Endothelial cell of umbilical vein (primary cell): Measurements from ENCODE around the gene SIDT1. TPM values are rescaled to one million over a fixed set of nuclear protein-coding genes. Genes with fewer than 3 reads are reported as not detected.

Source experiments
- BruUV-seq: library from RNA; stranded (reverse); fragments of 400-500 nt; replicated peaks from 2 replicates; lab custom pipeline; 2021; lab: Mats Ljungman, UMichigan
- CTCF ChIA-PET: fragments of 300-600, 350-600 bp; sonication (Branson Sonifier 250); formaldehyde crosslinking; loops from one replicate; lab custom pipeline; 2021; ENCODE audit warnings: antibody characterized with exemption, inconsistent platforms; lab: Charles Lee
- POLR2A ChIA-PET: fragments of 300-600, 350-600 bp; sonication (Branson Sonifier 250); formaldehyde crosslinking; loops from one replicate; lab custom pipeline; 2021; ENCODE audit warnings: antibody characterized with exemption, inconsistent platforms; lab: Charles Lee
- DNase-seq: peaks from one replicate; pipeline ENCODE4 v3.0.0-alpha.2; 2011; ENCODE audit warnings: low read depth, low spot score
- FAIRE-seq: peaks from 2 replicates; lab custom pipeline; 2011; peaks lifted over from hg19 to GRCh38; lab: Jason Lieb, UNC
- H2AFZ ChIP-seq: 2 replicates; pipeline ENCODE4 v1.6.0; 2012; ENCODE audit warnings: low read depth, low read length, control low read depth, inconsistent platforms
- H3K27ac ChIP-seq: 2 replicates; pipeline ENCODE4 v1.5.1; 2011; ENCODE audit warnings: low read depth, mild to moderate bottlenecking, control low read depth, low read length, moderate library complexity; ENCODE audit not compliant: insufficient read depth
- H3K27me3 ChIP-seq, 2 experiments: 2 replicates each; pipeline versions ENCODE4 v1.6.0 to v1.6.1; 2011; ENCODE audit warnings: low read length in 2 of 2, mixed read lengths in 1 of 2; ENCODE audit not compliant: control insufficient read depth in 2 of 2, insufficient read depth in 2 of 2
- H3K36me3 ChIP-seq, 2 experiments: 2 replicates in 1 of 2; 3 replicates in 1 of 2; pipeline ENCODE4 v1.5.1; 2011; ENCODE audit warnings: low read length in 2 of 2, mild to moderate bottlenecking in 1 of 2, moderate library complexity in 1 of 2; ENCODE audit not compliant: control insufficient read depth in 2 of 2, insufficient read depth in 2 of 2; ENCODE audit errors: extremely low read depth in 1 of 2
- H3K4me1 ChIP-seq: 3 replicates; pipeline ENCODE4 v1.5.1; 2011; ENCODE audit warnings: mild to moderate bottlenecking, low read length; ENCODE audit not compliant: control insufficient read depth, insufficient read depth; ENCODE audit errors: extremely low read depth
- H3K4me2 ChIP-seq: 2 replicates; pipeline ENCODE4 v1.6.1; 2011; ENCODE audit warnings: low read length, control low read depth, mixed read lengths; ENCODE audit not compliant: insufficient read depth
- H3K4me3 ChIP-seq, 3 experiments: fragments of 200-600 bp in 1 of 3; sonication (generic), shearing (Covaris generic) in 1 of 3; replicated peaks in 1 of 3; 2 replicates each; pipeline ENCODE4 v1.5.1; 2011 to 2016; ENCODE audit warnings: control low read depth in 3 of 3, low read length in 3 of 3, mild to moderate bottlenecking in 2 of 3, inconsistent platforms in 1 of 3, low read depth in 1 of 3, moderate library complexity in 1 of 3; ENCODE audit not compliant: insufficient read depth in 1 of 3
- H3K79me2 ChIP-seq: 2 replicates; pipeline ENCODE4 v1.6.0; 2012; ENCODE audit warnings: low read length, inconsistent platforms; ENCODE audit not compliant: control insufficient read depth, insufficient read depth
- H3K9ac ChIP-seq: replicated peaks from 2 replicates; pipeline ENCODE3; 2011; ENCODE audit warnings: low read length, control low read depth; ENCODE audit not compliant: insufficient read depth; ENCODE audit errors: extremely low read depth
- H3K9me1 ChIP-seq: replicated peaks from 3 replicates; pipeline ENCODE4 v1.6.0; 2011; ENCODE audit warnings: mild to moderate bottlenecking, low read length; ENCODE audit not compliant: control insufficient read depth, insufficient read depth; ENCODE audit errors: extremely low read depth
- H3K9me3 ChIP-seq: replicated peaks from 2 replicates; pipeline ENCODE4 v1.5.1; 2012; ENCODE audit warnings: low read length, inconsistent platforms; ENCODE audit not compliant: control insufficient read depth, insufficient read depth
- H4K20me1 ChIP-seq: replicated peaks from 2 replicates; pipeline ENCODE3; 2011; ENCODE audit warnings: mild to moderate bottlenecking, low read length; ENCODE audit not compliant: control insufficient read depth, insufficient read depth; ENCODE audit errors: extremely low read depth
- EZH2 ChIP-seq: IDR thresholded peaks from 2 replicates; pipeline ENCODE4 v1.6.1; 2012; ENCODE audit warnings: borderline replicate concordance, low read depth, mild to moderate bottlenecking, moderate library complexity, low read length, inconsistent platforms; ENCODE audit not compliant: severe bottlenecking
- FOS ChIP-seq: IDR thresholded peaks from 2 replicates; pipeline ENCODE4 v1.6.1; 2011; ENCODE audit warnings: mild to moderate bottlenecking, low read length, moderate library complexity, borderline replicate concordance; ENCODE audit not compliant: insufficient read depth
- GATA2 ChIP-seq: IDR thresholded peaks from 2 replicates; pipeline ENCODE4 v1.7.0; 2011; ENCODE audit warnings: low read depth, mild to moderate bottlenecking, moderate library complexity, mixed read lengths, low read length; ENCODE audit not compliant: insufficient read length, insufficient read depth
- JUN ChIP-seq: IDR thresholded peaks from 2 replicates; pipeline ENCODE4 v1.6.1; 2011; ENCODE audit warnings: borderline replicate concordance, low read depth; ENCODE audit not compliant: insufficient read length, insufficient read depth
- MYC ChIP-seq: IDR thresholded peaks from one replicate; pipeline ENCODE4 v1.6.1; 2011; ENCODE audit warnings: mild to moderate bottlenecking, low read depth, low read length
- POLR2A ChIP-seq: IDR thresholded peaks from 2 replicates; pipeline ENCODE4 v1.6.1; 2012; ENCODE audit warnings: low read depth, mild to moderate bottlenecking, control low read depth, low read length
- POLR2AphosphoS5 ChIP-seq: IDR thresholded peaks from 2 replicates; pipeline ENCODE4 v1.6.1; 2012; ENCODE audit warnings: low read depth, mild to moderate bottlenecking, control low read depth, low read length, moderate library complexity; ENCODE audit not compliant: insufficient read depth
- dilution Hi-C: fragments of 300-500 bp; cut with MboI; formaldehyde crosslinking; loops from one replicate; pipeline ENCODE4 v1.15.0; 2019; ENCODE audit warnings: low sequenced_read_pairs; ENCODE audit not compliant: extremely low pct_ligation_motif_present
- intact Hi-C: fragments of 100-400 bp; cut with micrococcal nuclease; formaldehyde crosslinking; loops from one replicate; pipeline ENCODE4 v1.10.0; 2022
- polyA plus RNA-seq, 4 experiments: library from polyadenylated mRNA; depleted of rRNA in 3 of 4; stranded (reverse) in 3 of 4; unstranded in 1 of 4; fragments of >200 nt; gene quantifications; 2 replicates each; pipeline versions ENCODE4 v1.2.1 to v1.2.3, GENCODE V29; 2011 to 2012; ENCODE audit warnings: missing spikeins in 1 of 4
- total RNA-seq: library from RNA; stranded (reverse); gene quantifications from 2 replicates; pipeline ENCODE4 v1.2.3, GENCODE V29; 2021
- TF ChIP-seq, protein P1 (sequence below), 2 donors: IDR thresholded peaks; 1 replicate in 1 of 2; 2 replicates in 1 of 2; pipeline ENCODE4 v1.5.1; 2011; ENCODE audit warnings: low read length in 2 of 2, mild to moderate bottlenecking in 2 of 2, moderate library complexity in 2 of 2, control low read depth in 1 of 2, inconsistent platforms in 1 of 2, low read depth in 1 of 2; ENCODE audit not compliant: insufficient read depth in 1 of 2; ENCODE audit errors: extremely low read depth in 1 of 2
- TF ChIP-seq, protein P2 (sequence below): IDR thresholded peaks from 2 replicates; pipeline ENCODE4 v1.6.1; 2011; ENCODE audit not compliant: insufficient read depth, insufficient read length

Gene SIDT1
- total and polyA plus RNA-seq, 2 donors (not counting 3 experiments of a cell fraction or from before 2014, with no cell fraction given) = 0.07 TPM; not detected in 1

GRCh38 chr3:113602836-113603235 is 70.5 kb downstream of the SIDT1 start:
- TF ChIP-seq POLR2AphosphoS5 = no peak
- no peak for TF ChIP-seq GATA2
- TF ChIP-seq POLR2A = no peak
- TF ChIP-seq MYC = no peak
- TF ChIP-seq EZH2 = no peak
- TF ChIP-seq, protein P1, sequence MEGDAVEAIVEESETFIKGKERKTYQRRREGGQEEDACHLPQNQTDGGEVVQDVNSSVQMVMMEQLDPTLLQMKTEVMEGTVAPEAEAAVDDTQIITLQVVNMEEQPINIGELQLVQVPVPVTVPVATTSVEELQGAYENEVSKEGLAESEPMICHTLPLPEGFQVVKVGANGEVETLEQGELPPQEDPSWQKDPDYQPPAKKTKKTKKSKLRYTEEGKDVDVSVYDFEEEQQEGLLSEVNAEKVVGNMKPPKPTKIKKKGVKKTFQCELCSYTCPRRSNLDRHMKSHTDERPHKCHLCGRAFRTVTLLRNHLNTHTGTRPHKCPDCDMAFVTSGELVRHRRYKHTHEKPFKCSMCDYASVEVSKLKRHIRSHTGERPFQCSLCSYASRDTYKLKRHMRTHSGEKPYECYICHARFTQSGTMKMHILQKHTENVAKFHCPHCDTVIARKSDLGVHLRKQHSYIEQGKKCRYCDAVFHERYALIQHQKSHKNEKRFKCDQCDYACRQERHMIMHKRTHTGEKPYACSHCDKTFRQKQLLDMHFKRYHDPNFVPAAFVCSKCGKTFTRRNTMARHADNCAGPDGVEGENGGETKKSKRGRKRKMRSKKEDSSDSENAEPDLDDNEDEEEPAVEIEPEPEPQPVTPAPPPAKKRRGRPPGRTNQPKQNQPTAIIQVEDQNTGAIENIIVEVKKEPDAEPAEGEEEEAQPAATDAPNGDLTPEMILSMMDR (IDR thresholded peaks at IDR 0.05; ENCODE audit: extremely low read depth in 1 of 2, insufficient read depth in 1 of 2, low read depth in 1 of 2, low read length in 2 of 2) = no peak
- TF ChIP-seq JUN = no peak
- no peak for TF ChIP-seq FOS
- TF ChIP-seq, protein P2, sequence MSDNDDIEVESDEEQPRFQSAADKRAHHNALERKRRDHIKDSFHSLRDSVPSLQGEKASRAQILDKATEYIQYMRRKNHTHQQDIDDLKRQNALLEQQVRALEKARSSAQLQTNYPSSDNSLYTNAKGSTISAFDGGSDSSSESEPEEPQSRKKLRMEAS = no peak
- no peak overlapping the region for H2AFZ ChIP-seq

More at GRCh38 chr3:113602836-113603235, 70.5 kb downstream of the SIDT1 start:
- Histone ChIP-seq H3K36me3 (no peaks in the 10 kb centered on the region), H3K79me2 (no peaks in the 10 kb centered on the region), H3K4me3 (no peak overlapping the region), H3K4me1 (no peaks in the 10 kb centered on the region), H3K4me2 (no peak overlapping the region), H3K9ac (no peak overlapping the region), H3K27me3 (peaks cover 10 to 15% of the 10 kb centered on the region in 2 experiments), H4K20me1 (no peaks in the 10 kb centered on the region), H3K27ac (no peak overlapping the region), H3K9me3 (no peaks in the 10 kb centered on the region), H3K9me1 (no peaks in the 10 kb centered on the region)
- dilution Hi-C loops = no loop called here
- intact Hi-C loops = no loop called here
- no peak for FAIRE-seq
- ChIA-PET CTCF (no interaction called here), POLR2A (no interaction called here)
- no TSS peak for BruUV-seq
- DNase-seq = no peak
